Measurements from ENCODE around the gene PGR.

The PGR gene

DNA sequence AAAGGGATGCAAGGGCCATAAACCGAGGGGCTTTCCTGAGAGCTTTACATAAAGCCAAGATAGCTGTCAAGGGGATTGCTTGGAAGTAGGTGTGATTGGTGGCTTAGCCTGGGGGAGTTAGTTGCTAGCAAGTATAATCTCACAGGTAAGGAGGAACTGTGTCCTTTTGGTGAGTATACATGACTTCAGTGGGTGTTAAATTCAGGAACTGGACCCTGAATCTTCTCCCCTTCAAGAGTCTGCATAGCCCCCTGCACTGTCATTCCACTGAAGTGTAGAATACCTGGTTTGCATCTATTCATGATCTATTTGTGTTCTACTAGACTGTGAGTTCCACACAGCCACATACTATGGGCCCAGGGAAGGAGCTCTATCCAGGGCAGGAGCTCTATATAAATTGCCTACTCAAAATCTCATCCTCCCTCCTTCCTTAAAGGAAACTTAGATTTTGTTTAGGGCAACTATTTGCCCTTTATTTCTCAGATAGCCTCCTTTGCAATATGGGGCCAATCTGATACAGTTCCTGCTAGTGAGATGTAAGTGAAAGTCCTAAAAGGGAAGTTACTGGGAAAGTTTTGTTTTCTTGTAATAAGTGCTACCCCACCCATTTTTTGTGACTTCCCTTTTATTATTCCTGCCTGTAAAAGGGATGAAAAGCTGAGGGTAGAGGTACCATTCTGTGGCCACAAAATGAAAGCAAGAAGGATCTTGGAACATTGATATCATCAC, 120.5 kb downstream of the PGR start:
- no peak for DNase-seq

DNA sequence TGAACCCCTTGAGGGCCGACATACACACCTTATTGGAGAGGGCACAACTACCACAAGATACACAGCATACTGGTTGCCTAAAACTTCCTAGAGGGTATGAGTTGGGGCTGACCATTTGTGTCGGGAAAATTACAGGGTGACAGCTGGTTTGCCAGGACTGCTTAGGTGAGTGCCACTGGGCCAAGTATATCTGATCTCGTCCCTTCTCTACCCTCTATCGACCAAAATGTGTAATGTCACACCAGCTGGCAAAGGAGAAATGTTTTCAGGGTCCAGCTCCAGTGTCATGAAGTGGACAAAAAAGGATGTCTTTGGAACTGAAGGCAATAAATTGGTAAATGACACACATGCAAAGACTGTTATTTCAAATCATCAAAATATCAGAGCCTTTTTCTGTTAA, 126.1 kb downstream of the PGR start:
- no peak for DNase-seq

DNA sequence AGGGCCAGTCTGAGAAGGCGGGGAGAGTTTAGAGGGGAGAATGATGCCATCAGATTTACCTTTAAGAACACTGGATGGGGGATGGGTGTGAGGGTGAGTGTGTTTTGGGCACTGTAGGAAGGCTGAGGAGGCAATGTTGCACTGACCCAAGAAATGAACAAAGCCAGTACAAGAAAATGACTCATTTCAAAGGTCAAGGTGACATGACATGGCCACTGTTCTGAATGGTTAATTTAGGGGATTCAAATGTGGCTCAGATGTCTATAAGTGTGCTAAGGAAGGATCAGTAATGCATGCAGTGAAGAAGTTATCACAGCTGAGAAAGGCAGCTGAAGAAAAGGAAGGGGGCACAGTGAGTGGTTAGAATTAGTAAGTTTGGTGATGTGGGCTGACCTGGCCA, 129.9 kb downstream of the PGR start:
- no peak for DNase-seq

DNA sequence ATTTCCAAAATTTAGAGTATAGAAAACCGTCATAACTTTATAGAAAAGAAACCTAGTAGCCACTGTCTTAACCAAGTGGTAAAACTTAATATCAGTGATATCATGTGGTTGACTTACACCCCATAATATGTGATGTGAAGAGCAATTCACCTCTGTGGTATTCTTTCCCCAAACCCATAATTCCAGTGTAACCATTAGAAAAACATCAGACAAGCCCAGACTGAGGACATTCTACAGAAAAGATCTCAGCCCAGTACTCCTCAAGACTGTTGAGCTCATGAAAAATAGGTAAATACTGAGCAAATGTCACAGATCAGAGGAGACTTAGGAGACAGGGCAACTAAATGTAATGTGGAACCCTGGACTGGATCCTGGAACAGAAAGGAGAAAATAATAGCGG, 134.6 kb downstream of the PGR start:
- DNase-seq = no peak

DNA sequence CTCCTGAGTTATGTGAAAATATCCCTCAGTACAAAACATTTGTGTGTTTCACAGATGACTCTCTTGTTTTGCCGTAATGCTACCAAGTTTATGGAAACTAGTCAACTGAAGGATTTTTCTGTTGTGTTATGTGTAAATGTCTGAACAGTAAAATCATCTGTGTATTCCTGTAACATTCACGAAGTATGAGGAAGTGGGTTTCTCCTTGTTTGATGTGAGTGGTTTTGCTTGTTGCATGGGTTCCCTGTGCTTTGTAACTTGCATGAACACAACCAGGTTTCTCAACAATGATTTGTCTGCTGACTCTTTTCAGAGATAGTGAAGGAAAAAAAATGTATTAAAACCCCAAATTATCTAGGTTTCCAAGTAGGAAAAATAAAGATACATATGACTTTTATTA, 138.1 kb downstream of the PGR start:
- no peak for DNase-seq

DNA sequence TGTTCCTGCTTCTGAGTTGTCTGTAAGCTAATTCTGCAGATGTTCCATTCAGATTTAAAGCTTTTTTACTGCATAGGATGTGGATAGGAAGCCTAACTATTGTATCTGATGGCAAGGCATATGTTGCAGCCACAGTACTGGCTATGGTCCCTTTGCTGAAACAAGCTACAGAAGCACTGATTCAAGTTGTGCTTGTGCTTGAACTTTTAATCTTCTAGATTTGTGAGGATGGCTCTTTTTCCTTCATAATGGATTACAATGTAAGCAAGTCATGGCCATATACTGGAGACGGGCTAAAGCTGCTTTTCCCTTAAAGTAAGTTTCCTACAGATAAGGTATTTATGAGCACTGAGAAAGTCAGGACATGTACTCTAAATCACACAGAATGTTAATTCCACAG, 138.7 kb downstream of the PGR start:
- DNase-seq = no peak

- DNase-seq = no peak
These were observed 144.9 kb downstream of the PGR start for GRCh38 chr11:100984668-100985067.

DNA sequence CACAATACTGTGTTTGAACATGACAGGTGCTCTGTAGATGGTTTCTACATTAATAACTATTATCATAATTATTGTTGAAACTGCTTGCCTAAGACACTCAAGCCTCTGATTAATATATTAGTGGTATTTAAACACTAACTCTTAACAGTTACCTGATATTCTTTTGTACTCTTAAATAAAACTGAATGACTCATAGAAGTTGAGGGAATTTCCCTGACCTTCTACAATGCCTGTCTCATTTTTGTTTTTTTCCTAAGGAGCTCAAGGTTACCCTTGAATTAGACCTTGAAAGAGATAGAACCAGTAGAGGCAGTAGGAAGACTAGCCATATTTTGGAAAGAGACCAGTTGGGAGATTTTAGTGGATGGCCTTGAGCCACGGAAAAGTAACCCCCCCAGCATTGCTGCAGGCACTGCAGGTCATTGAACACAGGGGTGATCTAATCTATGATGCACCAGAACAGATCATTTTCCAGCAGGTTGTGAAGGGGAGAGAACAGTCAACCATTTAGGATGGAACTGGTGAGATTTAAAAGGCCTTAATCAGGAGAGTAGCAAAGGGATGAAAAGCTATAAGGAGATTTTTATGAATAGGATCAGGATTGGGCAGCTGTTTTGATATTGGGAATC, 148.3 kb downstream of the PGR start:
- no peak for DNase-seq

DNA sequence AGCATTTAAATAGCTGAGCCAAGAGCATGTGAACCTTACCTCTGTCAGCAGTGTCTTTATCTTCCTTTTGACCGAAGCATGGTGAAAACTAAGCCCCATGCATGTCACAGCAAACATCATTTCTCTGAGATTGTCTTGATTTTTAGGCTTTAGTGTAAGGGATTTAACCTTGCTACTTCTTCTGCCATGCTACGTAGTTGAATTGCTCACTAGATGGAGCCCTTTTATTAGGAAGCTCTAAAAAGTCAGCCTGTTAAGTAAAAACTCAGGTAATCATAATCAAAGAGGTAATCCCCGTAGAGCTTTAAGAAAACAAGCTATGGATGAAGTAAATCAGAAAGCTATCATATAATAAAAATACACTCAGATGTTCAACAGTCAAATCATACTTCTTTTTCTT, 149.5 kb downstream of the PGR start:
- no peak for DNase-seq
